HEK293T (cell line): ENCODE data around the gene SLX1A.
"Not testable (repeated sequence)": the region's sequence is repeated elsewhere in the genome, so short reads cannot be mapped to it uniquely, and the experiment has no call there.

Experiments used
- CTCF ChIA-PET: fragments of 350-600 bp; formaldehyde crosslinking; extraction: SDS; loops from one replicate; lab custom pipeline; 2021; ENCODE audit warnings: antibody characterized with exemption, inconsistent platforms; lab: Yijun Ruan, JAX
- POLR2A ChIA-PET: fragments of 350-600 bp; formaldehyde crosslinking; extraction: SDS; loops from one replicate; lab custom pipeline; 2020; ENCODE audit warnings: antibody characterized with exemption, inconsistent platforms; lab: Yijun Ruan, JAX
- DNase-seq: peaks from one replicate; pipeline ENCODE4 v3.0.0; 2012; ENCODE audit warnings: mixed read lengths; ENCODE audit errors: extremely low spot score
- ARNT ChIP-seq: fragments of 450-650 bp; IDR thresholded peaks from 2 replicates; pipeline ENCODE4 v1.6.1; 2017; ENCODE audit warnings: mild to moderate bottlenecking
- BHLHE40 ChIP-seq: fragments of 450-650 bp; IDR thresholded peaks from 2 replicates; pipeline ENCODE4 v1.6.1; 2016; ENCODE audit warnings: mild to moderate bottlenecking, moderate library complexity, borderline replicate concordance
- CTBP1 ChIP-seq: fragments of 450-650 bp; IDR thresholded peaks from 2 replicates; pipeline ENCODE4 v1.6.1; 2016; ENCODE audit warnings: borderline replicate concordance
- ELF4 ChIP-seq: fragments of 450-650 bp; IDR thresholded peaks from 2 replicates; pipeline ENCODE4 v1.6.1; 2017; ENCODE audit warnings: antibody characterized with exemption
- FOXA1 ChIP-seq: fragments of 450-650 bp; IDR thresholded peaks from 2 replicates; pipeline ENCODE4 v1.6.1; 2016; ENCODE audit warnings: mild to moderate bottlenecking
- FOXK2 ChIP-seq: fragments of 450-650 bp; IDR thresholded peaks from 2 replicates; pipeline ENCODE4 v1.6.1; 2016; ENCODE audit warnings: mild to moderate bottlenecking
- FOXM1 ChIP-seq: fragments of 450-650 bp; IDR thresholded peaks from 2 replicates; pipeline ENCODE4 v1.6.1; 2017; ENCODE audit warnings: mild to moderate bottlenecking, borderline replicate concordance
- HDGF ChIP-seq: fragments of 450-650 bp; IDR thresholded peaks from 2 replicates; pipeline ENCODE4 v1.6.1; 2017; ENCODE audit warnings: antibody characterized with exemption, borderline replicate concordance
- L3MBTL2 ChIP-seq: fragments of 450-650 bp; conservative IDR thresholded peaks from 2 replicates; pipeline ENCODE4 v1.6.1; 2016; ENCODE audit warnings: mild to moderate bottlenecking
- LEF1 ChIP-seq: fragments of 450-650 bp; IDR thresholded peaks from 2 replicates; pipeline ENCODE4 v1.6.1; 2017; ENCODE audit warnings: mild to moderate bottlenecking, borderline replicate concordance
- NFRKB ChIP-seq: fragments of 450-650 bp; IDR thresholded peaks from 2 replicates; pipeline ENCODE4 v1.6.1; 2016; ENCODE audit warnings: mild to moderate bottlenecking, moderate library complexity
- PKNOX1 ChIP-seq: fragments of 450-650 bp; IDR thresholded peaks from 2 replicates; pipeline ENCODE4 v1.6.1; 2016
- SP1 ChIP-seq: fragments of 450-650 bp; IDR thresholded peaks from 2 replicates; pipeline ENCODE4 v1.6.1; 2017
- SUZ12 ChIP-seq: fragments of 450-650 bp; IDR thresholded peaks from 2 replicates; pipeline ENCODE4 v1.6.1; 2016; ENCODE audit warnings: mild to moderate bottlenecking
- TARDBP ChIP-seq: fragments of 450-650 bp; IDR thresholded peaks from 2 replicates; pipeline ENCODE4 v1.6.1; 2016
- ZNF384 ChIP-seq: fragments of 450-650 bp; IDR thresholded peaks from 2 replicates; pipeline ENCODE4 v1.6.1; 2016

SLX1A gene

DNA sequence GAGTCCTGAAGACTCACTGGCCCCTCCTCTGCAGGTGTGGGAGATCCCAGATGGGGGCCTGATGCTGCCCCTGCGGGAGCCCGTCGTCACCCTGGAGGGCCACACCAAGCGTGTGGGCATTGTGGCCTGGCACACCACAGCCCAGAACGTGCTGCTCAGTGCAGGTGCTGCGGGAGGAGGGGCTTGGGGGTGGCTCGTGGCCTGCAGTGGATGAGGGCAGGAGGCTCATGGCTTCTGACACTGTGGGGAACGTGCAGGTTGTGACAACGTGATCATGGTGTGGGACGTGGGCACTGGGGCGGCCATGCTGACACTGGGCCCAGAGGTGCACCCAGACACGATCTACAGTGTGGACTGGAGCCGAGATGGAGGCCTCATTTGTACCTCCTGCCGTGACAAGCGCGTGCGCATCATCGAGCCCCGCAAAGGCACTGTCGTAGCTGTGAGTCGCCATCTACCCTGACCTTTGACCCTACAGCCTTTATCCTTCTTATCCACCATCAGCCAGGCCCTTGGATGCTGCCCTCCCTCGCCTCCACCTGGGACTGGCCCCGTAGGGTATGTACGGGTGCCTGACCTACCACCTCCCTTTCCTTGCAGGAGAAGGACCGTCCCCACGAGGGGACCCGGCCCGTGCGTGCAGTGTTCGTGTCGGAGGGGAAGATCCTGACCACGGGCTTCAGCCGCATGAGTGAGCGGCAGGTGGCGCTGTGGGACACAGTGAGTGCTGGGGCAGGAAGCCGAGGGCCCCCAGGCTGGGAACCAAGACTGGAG, 6.7 kb upstream of the SLX1A start:
- TF ChIP-seq TARDBP = no peak; the same call in 1 of the 2 replicates
- TF ChIP-seq FOXM1 = peak; percentile 47; the same call in 1 of the 2 replicates
- DNase-seq = peak; percentile 87
- CTCF ChIA-PET = interaction anchor here (2.2 kb wide), 1 partner anchor 94 kb away, joined by 8 read pairs; no protein-coding TSS in a partner anchor
- POLR2A ChIA-PET = no interaction called here

DNA sequence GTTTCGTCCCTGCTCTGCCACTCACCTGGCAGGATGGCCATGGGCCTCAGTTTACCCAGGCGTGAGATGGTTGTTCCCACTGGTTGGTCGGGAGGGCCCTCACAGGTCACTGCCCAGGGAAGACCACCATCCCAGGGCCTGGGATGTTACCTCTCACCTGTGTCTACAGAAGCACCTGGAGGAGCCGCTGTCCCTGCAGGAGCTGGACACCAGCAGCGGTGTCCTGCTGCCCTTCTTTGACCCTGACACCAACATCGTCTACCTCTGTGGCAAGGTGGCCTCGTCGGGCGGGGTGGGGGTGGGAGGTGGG, 6.2 kb upstream of the SLX1A start:
- TF ChIP-seq ZNF384 (no peak), SP1 (no peak), FOXM1 (no peak), LEF1 (no peak), TARDBP (no peak), FOXK2 (no peak), ELF4 (no peak)

DNA sequence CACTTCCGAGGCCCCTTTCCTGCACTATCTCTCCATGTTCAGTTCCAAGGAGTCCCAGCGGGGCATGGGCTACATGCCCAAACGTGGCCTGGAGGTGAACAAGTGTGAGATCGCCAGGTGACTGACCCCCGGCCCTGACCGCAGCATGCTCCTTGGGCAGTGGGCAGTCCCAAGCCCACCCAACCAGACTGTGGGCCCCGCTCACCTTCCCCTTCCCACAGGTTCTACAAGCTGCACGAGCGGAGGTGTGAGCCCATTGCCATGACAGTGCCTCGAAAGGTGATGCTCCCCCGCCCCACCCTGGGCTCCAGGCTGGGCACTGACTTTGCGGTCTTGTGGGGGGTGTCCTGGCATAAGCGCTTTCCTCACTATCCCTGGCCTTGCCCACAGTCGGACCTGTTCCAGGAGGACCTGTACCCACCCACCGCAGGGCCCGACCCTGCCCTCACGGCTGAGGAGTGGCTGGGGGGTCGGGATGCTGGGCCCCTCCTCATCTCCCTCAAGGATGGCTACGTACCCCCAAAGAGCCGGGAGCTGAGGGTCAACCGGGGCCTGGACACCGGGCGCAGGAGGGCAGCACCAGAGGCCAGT, 5.6 kb upstream of the SLX1A start:
- CTCF ChIA-PET = no interaction called here
- no peak for DNase-seq
- POLR2A ChIA-PET = no interaction called here
- TF ChIP-seq ARNT (no peak), SUZ12 (no peak), FOXA1 (no peak), NFRKB (no peak), CTBP1 (no peak), LEF1 (no peak), PKNOX1 (no peak), SP1 (no peak), TARDBP (no peak), ZNF384 (no peak), BHLHE40 (no peak), HDGF (no peak), FOXK2 (no peak), FOXM1 (no peak), ELF4 (no peak), L3MBTL2 (no peak)

More for the DNA sequence above, 6.2 kb upstream of the SLX1A start:
- CTCF ChIA-PET = no interaction called here
- no peak for DNase-seq
- POLR2A ChIA-PET = no interaction called here

- CTCF ChIA-PET, POLR2A ChIA-PET, DNase-seq: not testable (repeated sequence)
These were observed 2.5 kb upstream of the SLX1A start for GRCh38 chr16:30191158-30191557.

DNA sequence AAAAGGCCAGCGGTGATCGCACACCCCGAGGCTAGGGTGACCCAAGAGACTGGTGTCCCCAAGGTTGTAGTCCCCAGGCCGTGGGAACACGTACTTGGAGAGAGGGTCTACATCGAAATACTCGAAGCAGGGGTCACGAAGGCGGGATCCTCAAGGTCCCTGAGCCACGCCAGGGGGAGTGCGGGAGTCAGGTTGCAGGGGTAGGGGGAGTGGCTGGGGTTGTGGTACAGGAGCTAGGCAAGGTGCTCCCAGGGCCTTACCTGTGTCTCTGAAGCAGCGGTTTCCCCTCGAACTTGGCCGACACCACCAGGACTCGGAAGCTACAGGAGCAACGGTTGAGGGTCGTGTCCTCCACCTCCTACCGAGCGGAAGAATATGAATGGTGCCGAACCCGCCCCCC, 577 bp upstream of the SLX1A start:
- POLR2A ChIA-PET, DNase-seq, CTCF ChIA-PET: not testable (repeated sequence)

DNA sequence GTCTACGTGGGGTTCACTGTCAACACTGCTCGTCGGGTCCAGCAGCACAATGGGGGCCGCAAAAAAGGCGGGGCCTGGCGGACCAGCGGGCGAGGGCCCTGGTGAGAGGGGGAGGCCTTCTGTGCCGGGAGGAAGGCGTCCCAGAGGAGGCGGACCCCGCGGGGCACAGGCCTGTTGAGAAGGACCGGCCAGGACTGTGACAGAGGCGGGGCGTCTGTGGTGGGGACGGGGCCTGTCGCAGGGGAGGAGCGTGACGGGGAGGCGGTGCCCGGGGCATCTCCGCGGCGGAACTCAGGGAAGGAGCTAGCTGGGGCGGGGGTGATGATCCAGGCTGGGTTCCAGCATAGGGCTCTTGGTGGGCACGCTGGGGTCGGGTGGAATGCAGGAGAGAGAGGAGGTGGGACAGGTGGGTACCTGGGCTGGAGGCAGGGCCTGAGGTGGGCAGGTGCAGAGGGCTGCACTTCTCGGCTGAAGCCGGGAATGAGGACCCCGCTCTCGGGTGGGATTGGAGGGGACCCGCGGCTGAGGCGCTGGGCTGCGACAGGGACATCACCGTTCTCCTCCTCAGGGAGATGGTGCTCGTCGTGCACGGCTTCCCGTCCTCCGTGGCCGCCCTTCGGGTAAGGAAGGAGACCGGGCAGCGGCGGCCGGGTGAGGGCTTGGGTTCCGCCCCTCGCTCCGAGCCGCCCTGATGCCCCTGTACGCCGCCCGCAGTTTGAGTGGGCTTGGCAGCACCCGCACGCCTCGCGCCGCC, 674 bp downstream of the SLX1A start:
- DNase-seq, POLR2A ChIA-PET, CTCF ChIA-PET: not testable (repeated sequence)

- DNase-seq, CTCF ChIA-PET, POLR2A ChIA-PET: not testable (repeated sequence)
These were observed 3.3 kb downstream of the SLX1A start for GRCh38 chr16:30197001-30197400.

DNA sequence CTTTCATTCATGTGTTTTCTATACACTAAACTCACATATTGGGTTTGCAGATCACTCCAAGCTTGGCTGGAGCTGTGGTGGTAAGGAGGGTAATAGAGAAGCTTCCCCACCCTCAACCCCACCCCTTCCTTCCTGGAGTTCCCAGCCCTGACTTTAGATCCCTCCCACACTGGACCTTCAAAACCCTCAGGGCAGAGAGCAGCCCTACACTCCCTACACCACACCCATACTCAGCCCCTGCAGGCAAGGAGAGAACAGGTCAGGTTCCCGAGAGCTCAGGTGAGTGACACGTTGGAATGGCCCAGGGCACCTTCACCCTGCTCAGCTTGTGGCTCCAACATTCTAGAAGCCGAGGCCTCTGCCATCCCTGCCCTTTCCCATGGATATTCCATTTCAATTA, 5.4 kb downstream of the SLX1A start, which contains the start of gene SULT1A3:
Gene SULT1A3 (plus strand): TSS at position 207 of the 400 bp plus-strand sequence. CDS start 1,474 bp downstream, outside the sequence.
- CTCF ChIA-PET, DNase-seq, POLR2A ChIA-PET: not testable (repeated sequence)

GRCh38 chr16:30199608-30200343, 6.1 kb downstream of the SLX1A start:
- CTCF ChIA-PET, DNase-seq, POLR2A ChIA-PET: not testable (repeated sequence)

GRCh38 chr16:30205541-30206236, 12.0 kb downstream of the SLX1A start:
- DNase-seq, CTCF ChIA-PET, POLR2A ChIA-PET: not testable (repeated sequence)

- POLR2A ChIA-PET, CTCF ChIA-PET, DNase-seq: not testable (repeated sequence)
These were observed 12.6 kb downstream of the SLX1A start for GRCh38 chr16:30206252-30206651.

- CTCF ChIA-PET, POLR2A ChIA-PET, DNase-seq: not testable (repeated sequence)
These were observed 13.5 kb downstream of the SLX1A start for GRCh38 chr16:30207063-30207704.
